ENCODE results near the gene ZAR1.

Gene ZAR1

DNA sequence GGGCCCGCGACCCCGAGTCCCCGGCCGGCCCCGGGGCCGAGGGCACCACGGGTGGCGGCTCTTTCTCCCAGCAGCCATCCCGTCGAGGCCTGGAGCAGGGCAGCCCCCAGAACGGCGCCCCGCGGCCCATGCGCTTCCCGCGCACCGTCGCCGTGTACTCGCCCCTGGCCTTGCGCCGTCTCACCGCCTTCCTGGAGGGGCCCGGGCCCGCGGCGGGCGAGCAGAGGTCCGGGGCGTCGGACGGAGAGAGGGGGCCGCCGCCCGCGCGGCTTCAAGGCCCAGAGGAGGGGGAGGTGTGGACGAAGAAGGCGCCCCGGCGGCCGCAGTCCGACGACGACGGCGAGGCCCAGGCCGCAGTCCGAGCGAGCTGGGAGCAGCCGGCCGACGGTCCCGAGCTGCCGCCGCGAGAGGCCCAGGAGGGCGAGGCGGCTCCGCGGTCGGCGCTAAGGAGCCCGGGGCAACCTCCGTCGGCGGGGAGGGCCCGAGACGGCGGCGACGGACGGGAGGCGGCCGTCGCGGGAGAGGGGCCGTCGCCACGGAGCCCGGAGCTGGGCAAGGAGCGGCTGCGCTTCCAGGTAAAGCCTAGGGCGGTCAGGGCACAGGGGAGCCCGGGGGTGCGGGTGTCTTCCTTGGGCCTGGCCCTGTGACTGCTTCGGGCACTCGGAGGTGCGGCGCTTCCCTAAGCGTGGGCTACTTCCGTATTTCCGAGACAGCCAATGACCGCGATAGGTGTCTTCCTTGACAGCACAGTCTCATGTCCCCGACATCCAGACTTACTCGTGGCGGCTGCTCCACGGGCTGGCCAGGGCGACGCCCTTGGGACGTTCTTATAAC is 845 bp downstream of the ZAR1 start:
- no peak for DNase-seq

GRCh38 chr4:48491514-48492176 is 1.6 kb downstream of the ZAR1 start:
- DNase-seq = no peak

GRCh38 chr4:48493452-48494100 is 3.5 kb downstream of the ZAR1 start:
- no peak for DNase-seq

- DNase-seq = no peak
These were observed 5.9 kb downstream of the ZAR1 start for GRCh38 chr4:48495941-48496340.

DNA sequence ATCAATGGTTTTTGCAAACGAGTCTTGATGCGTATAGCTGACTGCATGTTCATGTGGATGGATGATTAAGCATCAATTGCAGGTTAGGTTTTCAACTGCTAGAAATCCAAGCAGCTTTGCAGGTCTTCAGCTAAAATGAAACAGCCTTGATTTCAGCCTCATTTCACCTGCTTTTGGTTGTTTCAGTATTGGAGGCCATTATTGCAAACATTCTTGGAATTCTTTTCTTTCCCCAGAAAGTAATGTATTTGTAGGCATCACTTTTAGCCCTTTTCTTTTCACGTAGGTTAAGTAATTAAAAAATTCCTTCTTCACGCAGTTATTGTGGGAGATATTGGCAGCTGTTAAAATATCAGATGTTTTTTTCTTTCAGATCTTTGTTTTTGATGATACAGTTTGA is 8.8 kb downstream of the ZAR1 start:
- DNase-seq = no peak

- no peak for DNase-seq
These were observed 9.6 kb downstream of the ZAR1 start for GRCh38 chr4:48499551-48500066.

GRCh38 chr4:48503233-48504025 is 13.4 kb downstream of the ZAR1 start:
- no peak for DNase-seq

- no peak for DNase-seq
These were observed 13.9 kb downstream of the ZAR1 start for GRCh38 chr4:48504026-48504330.

DNA sequence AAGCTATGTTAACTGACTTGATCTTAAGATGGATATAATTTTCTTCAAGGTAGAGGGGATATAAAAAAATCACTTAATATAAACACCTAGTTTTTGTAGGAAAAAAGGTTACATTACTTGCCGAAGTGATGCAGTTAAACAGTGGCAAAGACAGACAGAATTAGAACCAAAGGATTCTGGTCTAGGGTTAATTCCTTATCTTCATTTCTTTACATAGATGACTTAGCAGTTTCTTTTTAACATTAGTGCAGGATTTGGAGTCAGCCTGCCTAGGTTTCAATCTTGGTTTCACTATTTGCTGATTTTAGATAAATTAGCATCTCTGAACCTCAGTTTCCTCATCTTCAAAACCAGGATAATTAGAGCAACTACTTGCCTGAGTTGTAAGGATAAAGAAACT is 14.3 kb downstream of the ZAR1 start:
- no peak for DNase-seq

GRCh38 chr4:48506716-48507115 is 16.7 kb downstream of the ZAR1 start:
- no peak for DNase-seq

- DNase-seq = no peak
These were observed 19.5 kb downstream of the ZAR1 start for GRCh38 chr4:48509543-48509942.

- DNase-seq = no peak
These were observed 28.1 kb downstream of the ZAR1 start for GRCh38 chr4:48518143-48518542.

DNA sequence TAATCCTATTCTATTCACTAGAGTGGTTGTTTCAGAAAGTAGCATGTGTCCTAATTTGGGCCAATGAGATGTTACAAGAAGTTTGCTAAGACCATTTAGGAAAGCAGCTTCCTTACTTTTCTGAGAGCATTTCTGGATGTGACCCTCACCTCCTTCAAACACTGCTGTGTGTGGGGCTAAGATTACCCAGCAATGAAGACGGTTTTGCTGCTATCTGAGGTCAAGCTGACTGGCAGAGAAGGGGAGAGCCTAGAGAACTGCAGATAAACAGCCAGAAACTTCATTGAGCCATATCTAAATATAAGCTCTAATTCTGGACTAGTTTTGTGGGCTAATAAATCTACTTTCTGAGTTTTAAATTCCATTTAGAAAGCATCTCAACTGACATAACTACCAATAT is 36.4 kb downstream of the ZAR1 start:
- DNase-seq = no peak

- no peak for DNase-seq
These were observed 48.3 kb downstream of the ZAR1 start for GRCh38 chr4:48538358-48538757.

GRCh38 chr4:48539597-48539996 is 49.5 kb downstream of the ZAR1 start:
- no peak for DNase-seq

- no peak for DNase-seq
These were observed 52.8 kb downstream of the ZAR1 start for GRCh38 chr4:48542888-48543287.

DNA sequence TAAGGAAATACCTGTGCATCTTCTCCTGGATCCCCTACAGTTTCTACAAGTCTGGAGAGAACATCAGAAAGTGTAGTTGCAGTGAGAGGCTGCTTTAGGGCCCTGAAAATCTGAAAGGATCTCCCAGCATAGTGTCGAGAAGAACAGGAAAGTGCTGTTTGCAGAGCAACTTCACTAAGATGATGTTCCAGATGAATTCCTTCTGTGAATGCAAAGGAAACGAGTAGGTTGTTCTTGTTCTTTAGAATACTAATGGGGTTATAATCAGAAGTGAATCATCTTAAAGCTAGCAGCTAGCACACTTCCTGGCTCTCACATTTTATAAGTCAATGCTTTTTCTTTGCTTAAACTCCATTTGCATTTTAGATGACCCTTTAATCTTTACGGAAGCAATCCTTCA is 53.7 kb downstream of the ZAR1 start:
- DNase-seq = no peak
